ENCODE data around the gene NOP14. TPM values are rescaled to one million over a fixed set of nuclear protein-coding genes. Genes with fewer than 3 reads are reported as not detected.

Gene NOP14
- total RNA-seq, 1 experiment from 2014 or later, result 50.1 TPM

DNA sequence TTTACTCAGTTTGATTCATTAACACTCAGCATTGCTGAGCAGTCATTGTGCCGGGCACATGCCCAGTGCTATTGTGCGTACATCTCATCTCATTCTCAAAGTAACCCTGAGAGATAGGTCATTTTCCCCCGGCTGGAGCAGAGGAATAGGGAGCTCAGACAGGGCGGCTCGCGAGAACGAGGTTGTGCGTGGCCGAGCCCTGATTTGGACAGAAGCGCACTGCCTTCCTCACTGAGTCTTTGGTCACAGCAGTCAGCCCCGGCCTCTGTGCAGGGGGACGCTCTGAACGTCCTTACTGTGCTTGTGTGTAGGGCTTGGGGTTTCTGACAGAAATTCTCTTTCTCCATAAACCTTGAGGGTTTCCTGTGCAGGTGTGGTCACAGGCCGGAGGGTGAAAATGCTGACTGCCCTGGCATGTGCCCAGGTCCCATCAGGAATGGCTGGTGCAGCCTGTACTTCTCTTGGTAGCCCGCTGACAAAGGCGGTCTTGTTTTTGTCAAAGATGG is 39.5 kb downstream of the NOP14 start:
- Mint-ChIP-seq H3K27me3 (ENCODE audit: low read depth) (no peaks in the 10 kb centered on the region), H3K4me3 (peak overlapping the region in 1 of 2 experiments; percentile 44; a peak in 2 of 5 replicates), H3K9me3 (peaks cover 21 to 33% of the 10 kb centered on the region in 2 experiments), H3K4me1 (peaks cover 32 to 37% of the 10 kb centered on the region in 2 experiments), H3K36me3 (ENCODE audit: insufficient read depth in 1 of 3, low read depth in 3 of 3) (peaks cover 71 to 86% (median 83%) of the 10 kb centered on the region in 3 experiments), H3K27ac (peak overlapping the region; percentile 92 to 94 (median 93))
- Histone ChIP-seq H2AK5ac (ENCODE audit: insufficient read length, low read length) (peak overlapping the region; percentile 6), H3K79me2 (ENCODE audit: insufficient read depth, low read length) (no peaks in the 10 kb centered on the region), H2BK15ac (ENCODE audit: low read depth, low read length) (no peak overlapping the region), H2AFZ (ENCODE audit: low read length) (no peak overlapping the region), H3K4me1 (ENCODE audit: insufficient read depth, low read length) (peaks cover 6% of the 10 kb centered on the region; the same call in 1 of the 2 replicates), H3K18ac (ENCODE audit: insufficient read length, low read depth, low read length) (no peak overlapping the region), H3K56ac (ENCODE audit: insufficient read length, low read depth, low read length) (no peak overlapping the region), H4K5ac (ENCODE audit: insufficient read length, low read depth, low read length) (no peak overlapping the region), H4K8ac (replicated peaks; ENCODE audit: insufficient read length, low read depth, low read length) (no peak overlapping the region), H4K91ac (ENCODE audit: insufficient read length, low read depth, low read length) (no peak overlapping the region), H3K4ac (ENCODE audit: low read depth, low read length) (no peak overlapping the region), H2BK20ac (ENCODE audit: low read depth, low read length, poor library complexity, severe bottlenecking) (no peak overlapping the region), H3T11ph (ENCODE audit: low read length) (no peak overlapping the region), H3K23ac (ENCODE audit: insufficient read length, low read depth, low read length) (no peak overlapping the region), H3K4me2 (ENCODE audit: insufficient read depth, insufficient read length, low read length) (no peak overlapping the region), H3K79me1 (ENCODE audit: insufficient read depth, low read depth, low read length, poor library complexity, severe bottlenecking) (no peaks in the 10 kb centered on the region), H2BK12ac (ENCODE audit: insufficient read length, low read depth, low read length) (no peak overlapping the region), H3K9me3 (ENCODE audit: control insufficient read depth, low read depth, low read length) (no peaks in the 10 kb centered on the region), H3K27me3 (ENCODE audit: insufficient read depth, low read length) (no peaks in the 10 kb centered on the region), H4K20me1 (ENCODE audit: control insufficient read depth, insufficient read depth, insufficient read length) (peaks cover 2% of the 10 kb centered on the region), H2BK5ac (ENCODE audit: insufficient read length, low read length) (no peak overlapping the region), H3K27ac (ENCODE audit: insufficient read length, low read depth, low read length) (no peak overlapping the region), H3K23me2 (ENCODE audit: insufficient read length, low read depth, low read length, poor library complexity, severe bottlenecking) (no peaks in the 10 kb centered on the region), H3K14ac (ENCODE audit: insufficient read depth, low read length) (peak overlapping the region; percentile 39; the same call in 1 of the 2 replicates), H2BK120ac (ENCODE audit: low read depth, low read length, poor library complexity, severe bottlenecking) (no peak overlapping the region), H3K9ac (ENCODE audit: extremely low read depth, insufficient read length, low read length) (no peak overlapping the region)
- no peak for DNase-seq
- WGBS (ENCODE audit: extremely low coverage, insufficient read length, low lambda C conversion rate), result no CpG with 5 or more reads among the region's 16 CpGs
- TF ChIP-seq CTCF (conservative IDR thresholded peaks at IDR 0.05), result no peak

Measured in H9 (cell line).